Measurements from ENCODE around the gene RBM24.

The RBM24 gene

DNA sequence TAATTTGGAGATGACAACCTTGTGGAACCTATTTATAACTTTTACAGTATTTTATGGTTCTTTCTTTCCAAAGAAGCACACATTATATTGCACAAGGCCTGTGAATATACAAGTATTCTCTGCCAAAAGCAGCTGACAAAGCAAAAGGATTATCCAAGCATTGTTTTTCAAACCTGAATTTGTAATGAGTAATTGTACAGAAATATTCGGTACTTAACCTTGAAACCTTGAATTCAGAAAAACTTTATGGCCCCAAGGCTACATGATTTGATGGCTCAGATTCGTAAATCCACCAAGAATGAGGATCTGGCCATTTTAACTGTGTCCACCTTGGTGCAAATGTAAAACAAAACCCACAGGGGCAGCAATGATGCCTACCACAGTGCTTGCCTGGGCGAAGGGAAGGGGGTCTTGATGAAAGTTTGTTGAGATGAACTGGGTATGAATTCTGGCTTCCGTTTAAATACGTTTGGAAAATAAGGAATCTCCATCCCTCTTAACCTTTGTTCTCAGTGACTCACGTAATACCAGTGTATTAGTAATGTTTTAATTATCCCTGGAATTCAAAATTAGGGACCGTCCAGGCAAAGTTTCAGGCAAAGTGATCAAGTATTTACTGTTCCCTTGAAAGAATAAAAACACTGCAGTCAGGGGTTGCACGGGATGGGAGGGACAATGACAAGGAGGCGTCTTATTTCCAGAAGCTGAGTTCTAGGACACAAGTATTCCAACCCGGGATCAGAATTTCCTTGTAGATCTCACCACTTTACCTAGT, 2.7 kb upstream of the RBM24 start:
- CTCF ChIA-PET = interaction anchor here (1.1 kb wide), 1 partner anchor 307 kb away, joined by 4 read pairs; no protein-coding TSS in a partner anchor
- Histone ChIP-seq H3K9me3 (ENCODE audit: control insufficient read depth, insufficient read depth, low read depth, low read length) (no peaks in the 10 kb centered on the region), H3K4me1 (ENCODE audit: control insufficient read depth, insufficient read depth, low read length) (peaks cover 4% of the 10 kb centered on the region), H3K27ac (ENCODE audit: extremely low read depth, low read depth, low read length) (no peak overlapping the region), H3K36me3 (ENCODE audit: control insufficient read depth in 2 of 2, insufficient read depth in 1 of 2, low read length in 2 of 2) (no peaks in the 10 kb centered on the region), H3K4me3 (ENCODE audit: low read depth, low read length) (no peak overlapping the region)
- POLR2A ChIA-PET = no interaction called here
- TF ChIP-seq ZNF19 (tag by site-specific recombination; IDR thresholded peaks at IDR 0.05; ENCODE audit: low read depth) = no peak
- peak; percentile 23; the same call in 1 of the 2 replicates for TF ChIP-seq PRDM6 (tag by site-specific recombination; IDR thresholded peaks at IDR 0.05)

DNA sequence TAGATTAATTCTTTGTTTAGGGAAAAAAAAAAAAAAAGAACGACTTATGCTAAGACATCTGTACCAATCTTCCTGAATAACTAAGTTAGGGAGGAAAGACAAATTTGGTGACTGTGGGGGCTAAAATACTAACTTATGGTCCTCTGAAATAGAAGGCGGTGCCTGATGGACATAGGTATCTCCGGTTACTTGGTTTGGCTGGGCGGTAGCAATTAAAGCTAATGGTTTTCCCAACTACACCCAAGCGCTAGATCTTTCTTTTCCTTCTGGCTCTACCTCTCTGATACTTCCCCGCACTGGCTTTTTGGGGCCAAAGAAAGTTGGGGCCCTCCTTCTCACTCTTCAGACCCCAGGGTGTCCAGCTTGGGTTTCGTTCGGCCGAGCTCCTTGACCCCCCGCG, 1.0 kb upstream of the RBM24 start:
- H3K4me3 ChIP-seq (ENCODE audit: low read depth, low read length) = no peak overlapping the region
- CTCF ChIA-PET = interaction anchor here (0.5 to 0.7 kb wide), 3 partner anchors 9 to 302 kb away, joined by 3 to 4 read pairs (median 3); no protein-coding TSS in a partner anchor
- POLR2A ChIA-PET = interaction anchor here (0.6 kb wide), 1 partner anchor 57 kb away, joined by 3 read pairs; no protein-coding TSS in a partner anchor
- H3K36me3 ChIP-seq (ENCODE audit: control insufficient read depth in 2 of 2, insufficient read depth in 1 of 2, low read length in 2 of 2) = no peaks in the 10 kb centered on the region
- peaks cover 4% of the 10 kb centered on the region for H3K4me1 ChIP-seq (ENCODE audit: control insufficient read depth, insufficient read depth, low read length)
- no peak overlapping the region for H3K27ac ChIP-seq (ENCODE audit: extremely low read depth, low read depth, low read length)
- H3K9me3 ChIP-seq (ENCODE audit: control insufficient read depth, insufficient read depth, low read depth, low read length) = no peaks in the 10 kb centered on the region
- no peak for TF ChIP-seq ZNF623 (tag by site-specific recombination; IDR thresholded peaks at IDR 0.05)
- no peak for TF ChIP-seq ZNF26 (tag by site-specific recombination; IDR thresholded peaks at IDR 0.05)

DNA sequence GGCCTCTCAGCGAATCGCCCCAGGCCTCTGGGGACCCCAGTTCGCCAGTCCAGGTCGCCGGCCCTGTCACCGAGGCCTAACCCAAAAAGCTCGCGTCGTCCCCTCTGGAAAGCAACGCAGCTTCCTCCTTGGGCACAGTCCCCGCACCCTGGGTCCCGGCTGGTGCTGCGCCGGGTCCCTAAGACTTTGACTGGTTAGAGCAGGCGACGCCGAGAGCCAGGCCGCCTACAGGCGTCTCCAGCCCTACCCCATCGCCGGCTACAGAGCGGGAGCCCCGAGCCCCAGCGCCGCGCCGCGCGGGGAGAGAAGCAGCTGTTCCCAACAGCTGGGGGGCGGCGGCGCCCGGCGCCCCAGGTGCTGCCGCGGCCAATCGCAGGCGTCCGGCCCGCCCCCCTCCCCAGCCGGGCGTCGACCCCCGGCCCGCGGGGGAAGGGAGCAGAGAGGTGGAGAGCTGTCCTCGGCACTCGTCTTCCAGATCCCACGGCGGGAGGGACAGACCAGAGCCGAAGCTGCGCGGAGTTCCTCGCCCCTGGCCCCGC, 540 bp upstream of the RBM24 start:
- peaks cover 4% of the 10 kb centered on the region for H3K4me1 ChIP-seq (ENCODE audit: control insufficient read depth, insufficient read depth, low read length)
- peak overlapping the region; percentile 68 for H3K4me3 ChIP-seq (ENCODE audit: low read depth, low read length)
- no peak overlapping the region for H3K27ac ChIP-seq (ENCODE audit: extremely low read depth, low read depth, low read length)
- CTCF ChIA-PET = interaction anchor here (0.5 to 0.7 kb wide), 3 partner anchors 10 to 301 kb away, joined by 3 to 4 read pairs (median 3); no protein-coding TSS in a partner anchor
- POLR2A ChIA-PET = no interaction called here
- H3K9me3 ChIP-seq (ENCODE audit: control insufficient read depth, insufficient read depth, low read depth, low read length) = no peaks in the 10 kb centered on the region
- H3K36me3 ChIP-seq (ENCODE audit: control insufficient read depth in 2 of 2, insufficient read depth in 1 of 2, low read length in 2 of 2) = no peaks in the 10 kb centered on the region
- TF ChIP-seq ZNF423 (tag by site-specific recombination; IDR thresholded peaks at IDR 0.05) (no peak), BCL11B (tag by site-specific recombination; IDR thresholded peaks at IDR 0.05; ENCODE audit: low read depth) (no peak), ZNF488 (tag by site-specific recombination; IDR thresholded peaks at IDR 0.05) (no peak), YY2 (tag by site-specific recombination; IDR thresholded peaks at IDR 0.05) (no peak), ZNF837 (tag by site-specific recombination; IDR thresholded peaks at IDR 0.05) (no peak), GFI1B (tag by site-specific recombination; IDR thresholded peaks at IDR 0.05) (no peak), CTCF (tag by site-specific recombination; IDR thresholded peaks at IDR 0.05) (no peak), ZBTB44 (tag by site-specific recombination; IDR thresholded peaks at IDR 0.05) (no peak), ZNF777 (tag by site-specific recombination; IDR thresholded peaks at IDR 0.05; ENCODE audit: borderline replicate concordance) (no peak), ZNF785 (tag by site-specific recombination; IDR thresholded peaks at IDR 0.05) (no peak), KLF1 (tag by site-specific recombination; IDR thresholded peaks at IDR 0.05) (no peak), ZFP69B (tag by site-specific recombination; IDR thresholded peaks at IDR 0.05) (no peak)
- TF ChIP-seq, protein P1, sequence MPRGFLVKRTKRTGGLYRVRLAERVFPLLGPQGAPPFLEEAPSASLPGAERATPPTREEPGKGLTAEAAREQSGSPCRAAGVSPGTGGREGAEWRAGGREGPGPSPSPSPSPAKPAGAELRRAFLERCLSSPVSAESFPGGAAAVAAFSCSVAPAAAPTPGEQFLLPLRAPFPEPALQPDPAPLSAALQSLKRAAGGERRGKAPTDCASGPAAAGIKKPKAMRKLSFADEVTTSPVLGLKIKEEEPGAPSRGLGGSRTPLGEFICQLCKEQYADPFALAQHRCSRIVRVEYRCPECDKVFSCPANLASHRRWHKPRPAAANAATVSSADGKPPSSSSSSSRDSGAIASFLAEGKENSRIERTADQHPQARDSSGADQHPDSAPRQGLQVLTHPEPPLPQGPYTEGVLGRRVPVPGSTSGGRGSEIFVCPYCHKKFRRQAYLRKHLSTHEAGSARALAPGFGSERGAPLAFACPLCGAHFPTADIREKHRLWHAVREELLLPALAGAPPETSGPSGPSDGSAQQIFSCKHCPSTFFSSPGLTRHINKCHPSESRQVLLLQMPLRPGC (tag by site-specific recombination; IDR thresholded peaks at IDR 0.05) = no peak

All from HEK293 (cell line).